Right atrium auricular region (tissue), 2 donors: ENCODE results near the gene LASP1. TPM values are rescaled to one million over a fixed set of nuclear protein-coding genes. Genes with fewer than 3 reads are reported as not detected.

Experiments used
- DNase-seq: peaks from one replicate; pipeline ENCODE4 v3.0.0-alpha.2; 2019; ENCODE audit warnings: low spot score
- H3K27ac ChIP-seq, 2 donors: fragments of 200-600 bp; sonication (generic); 1 replicate in 1 of 2; 2 replicates in 1 of 2; pipeline ENCODE4 v1.5.1; 2016 to 2019
- H3K27me3 ChIP-seq, 2 donors: fragments of 200-600 bp; sonication (generic); one replicate each; pipeline versions ENCODE4 v1.5.1 to v1.6.0; 2017 to 2019
- H3K36me3 ChIP-seq: fragments of 200-600 bp; sonication (generic); one replicate; pipeline ENCODE4 v1.5.1; 2016
- H3K4me1 ChIP-seq, 2 donors: fragments of 200-600 bp; sonication (generic); one replicate each; pipeline versions ENCODE4 v1.5.1 to v1.6.0; 2017 to 2019
- H3K4me3 ChIP-seq, 2 donors: fragments of 200-600 bp; sonication (generic); 1 replicate in 1 of 2; 2 replicates in 1 of 2; pipeline ENCODE4 v1.5.1; 2017 to 2019; ENCODE audit warnings: mild to moderate bottlenecking in 1 of 2, moderate library complexity in 1 of 2
- H3K9me3 ChIP-seq, 2 donors: fragments of 200-600 bp; sonication (generic); one replicate each; pipeline ENCODE4 v1.5.1; 2019
- total RNA-seq, 2 donors: library from RNA; depleted of rRNA; stranded (reverse); fragments of >200 nt; gene quantifications; one replicate each; pipeline ENCODE4 v1.1.0, GENCODE V29; 2016
- TF ChIP-seq, protein P1 (sequence below), 2 donors: fragments of 200-600 bp; sonication (generic); IDR thresholded peaks; one replicate each; pipeline ENCODE4 v1.5.1; 2019; ENCODE audit warnings: antibody characterized with exemption in 2 of 2

The LASP1 gene
- total RNA-seq, 2 donors from 2014 or later = 34.2 to 65.4 TPM

GRCh38 chr17:38896346-38896954 is 26.6 kb downstream of the LASP1 start:
- H3K36me3 ChIP-seq = peaks cover 38% of the 10 kb centered on the region
- no peak overlapping the region for H3K4me3 ChIP-seq
- H3K4me1 ChIP-seq = peaks cover 0 to 84% of the 10 kb centered on the region in 2 donors
- no peaks in the 10 kb centered on the region for H3K27me3 ChIP-seq
- no peaks in the 10 kb centered on the region for H3K9me3 ChIP-seq
- TF ChIP-seq, protein P1, sequence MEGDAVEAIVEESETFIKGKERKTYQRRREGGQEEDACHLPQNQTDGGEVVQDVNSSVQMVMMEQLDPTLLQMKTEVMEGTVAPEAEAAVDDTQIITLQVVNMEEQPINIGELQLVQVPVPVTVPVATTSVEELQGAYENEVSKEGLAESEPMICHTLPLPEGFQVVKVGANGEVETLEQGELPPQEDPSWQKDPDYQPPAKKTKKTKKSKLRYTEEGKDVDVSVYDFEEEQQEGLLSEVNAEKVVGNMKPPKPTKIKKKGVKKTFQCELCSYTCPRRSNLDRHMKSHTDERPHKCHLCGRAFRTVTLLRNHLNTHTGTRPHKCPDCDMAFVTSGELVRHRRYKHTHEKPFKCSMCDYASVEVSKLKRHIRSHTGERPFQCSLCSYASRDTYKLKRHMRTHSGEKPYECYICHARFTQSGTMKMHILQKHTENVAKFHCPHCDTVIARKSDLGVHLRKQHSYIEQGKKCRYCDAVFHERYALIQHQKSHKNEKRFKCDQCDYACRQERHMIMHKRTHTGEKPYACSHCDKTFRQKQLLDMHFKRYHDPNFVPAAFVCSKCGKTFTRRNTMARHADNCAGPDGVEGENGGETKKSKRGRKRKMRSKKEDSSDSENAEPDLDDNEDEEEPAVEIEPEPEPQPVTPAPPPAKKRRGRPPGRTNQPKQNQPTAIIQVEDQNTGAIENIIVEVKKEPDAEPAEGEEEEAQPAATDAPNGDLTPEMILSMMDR (IDR thresholded peaks at IDR 0.05) = no peak
- peak overlapping the region; percentile 68 to 75 for H3K27ac ChIP-seq
- DNase-seq = no peak

GRCh38 chr17:38897176-38897575 is 27.3 kb downstream of the LASP1 start:
- no peaks in the 10 kb centered on the region for H3K9me3 ChIP-seq
- H3K4me3 ChIP-seq = no peak overlapping the region
- H3K4me1 ChIP-seq = peaks cover 0 to 88% of the 10 kb centered on the region in 2 donors
- peaks cover 31% of the 10 kb centered on the region for H3K36me3 ChIP-seq
- no peaks in the 10 kb centered on the region for H3K27me3 ChIP-seq
- DNase-seq = peak; percentile 73
- peak overlapping the region; percentile 68 to 75 for H3K27ac ChIP-seq
- TF ChIP-seq, protein P1 (IDR thresholded peaks at IDR 0.05) = no peak

GRCh38 chr17:38897671-38898290 is 27.9 kb downstream of the LASP1 start:
- no peak for DNase-seq
- Histone ChIP-seq H3K4me3 (no peak overlapping the region), H3K27me3 (no peaks in the 10 kb centered on the region), H3K4me1 (peaks cover 0 to 88% of the 10 kb centered on the region in 2 donors), H3K36me3 (peaks cover 25% of the 10 kb centered on the region), H3K27ac (peak overlapping the region; percentile 68 to 75), H3K9me3 (no peaks in the 10 kb centered on the region)
- TF ChIP-seq, protein P1 (IDR thresholded peaks at IDR 0.05) = no peak

- peaks cover 0 to 88% of the 10 kb centered on the region in 2 donors for H3K4me1 ChIP-seq
- TF ChIP-seq, protein P1 (IDR thresholded peaks at IDR 0.05) = no peak
- H3K27ac ChIP-seq = peak overlapping the region; percentile 68 to 75
- no peaks in the 10 kb centered on the region for H3K9me3 ChIP-seq
- no peak for DNase-seq
- H3K27me3 ChIP-seq = no peaks in the 10 kb centered on the region
- no peak overlapping the region for H3K4me3 ChIP-seq
- peaks cover 22% of the 10 kb centered on the region for H3K36me3 ChIP-seq
Measured at GRCh38 chr17:38898291-38898679, 28.4 kb downstream of the LASP1 start.

GRCh38 chr17:38898812-38899348 is 29.0 kb downstream of the LASP1 start:
- H3K4me3 ChIP-seq = no peak overlapping the region

More at GRCh38 chr17:38898812-38899348, 29.0 kb downstream of the LASP1 start:
- Histone ChIP-seq H3K27ac (peak overlapping the region; percentile 68 to 75), H3K27me3 (no peaks in the 10 kb centered on the region), H3K9me3 (no peaks in the 10 kb centered on the region), H3K36me3 (peaks cover 27% of the 10 kb centered on the region), H3K4me1 (peaks cover 0 to 86% of the 10 kb centered on the region in 2 donors)
- DNase-seq = no peak
- TF ChIP-seq, protein P1 (IDR thresholded peaks at IDR 0.05) = no peak
